GM23338 (cell line): ENCODE data around the gene VPS50. TPM values are rescaled to one million over a fixed set of nuclear protein-coding genes. Genes with fewer than 3 reads are reported as not detected.
A peak's percentile ranks its signal among the peaks of the same experiment; 100 is the strongest.

Experiments
- ATAC-seq: fragments of 200-7000 bp; cut with Tn5 transposase; 3 replicates; pipeline ENCODE4 v1.9.1; 2020
- DNase-seq: peaks from one replicate; pipeline ENCODE4 v3.0.0-alpha.2; 2015; ENCODE audit warnings: low spot score
- H2AFZ ChIP-seq: fragments of 200-600 bp; sonication (generic); 2 replicates; pipeline ENCODE4 v1.8.0; 2016; ENCODE audit warnings: antibody characterized with exemption, mild to moderate bottlenecking, moderate library complexity
- H3F3A ChIP-seq: fragments of 200-600 bp; sonication (generic); replicated peaks from 2 replicates; pipeline ENCODE4 v1.8.0; 2017; ENCODE audit warnings: antibody characterized with exemption, mixed run types, low read depth
- H3K27ac ChIP-seq: fragments of 200-600 bp; sonication (generic); 2 replicates; pipeline ENCODE4 v1.6.1; 2016; ENCODE audit warnings: low read depth
- H3K27me3 ChIP-seq: fragments of 200-600 bp; sonication (generic); 2 replicates; pipeline ENCODE4 v1.8.0; 2016; ENCODE audit warnings: mild to moderate bottlenecking, mixed run types, moderate library complexity; ENCODE audit not compliant: insufficient read depth
- H3K36me3 ChIP-seq: fragments of 200-600 bp; sonication (generic); 2 replicates; pipeline ENCODE4 v1.8.0; 2016; ENCODE audit warnings: mild to moderate bottlenecking; ENCODE audit not compliant: insufficient read depth
- H3K4me1 ChIP-seq: fragments of 200-600 bp; sonication (generic); 2 replicates; pipeline ENCODE4 v1.8.0; 2016; ENCODE audit warnings: mild to moderate bottlenecking, moderate library complexity; ENCODE audit not compliant: insufficient read depth
- H3K4me2 ChIP-seq: fragments of 200-600 bp; sonication (generic); 2 replicates; pipeline ENCODE4 v1.7.1; 2017; ENCODE audit warnings: mixed run types
- H3K4me3 ChIP-seq: fragments of 200-600 bp; sonication (generic); 2 replicates; pipeline ENCODE4 v1.6.1; 2016; ENCODE audit warnings: mixed run types
- H3K79me2 ChIP-seq: fragments of 200-600 bp; sonication (generic); replicated peaks from 2 replicates; pipeline ENCODE4 v1.8.0; 2017; ENCODE audit warnings: mild to moderate bottlenecking; ENCODE audit not compliant: insufficient read depth
- H3K9me2 ChIP-seq: fragments of 200-600 bp; sonication (generic); 2 replicates; pipeline ENCODE4 v1.8.0; 2017; ENCODE audit not compliant: insufficient read depth
- H4K20me1 ChIP-seq: fragments of 200-600 bp; sonication (generic); replicated peaks from 2 replicates; pipeline ENCODE4 v1.8.0; 2017; ENCODE audit warnings: mild to moderate bottlenecking; ENCODE audit not compliant: insufficient read depth
- H3K27ac Mint-ChIP-seq: 2 replicates; pipeline ENCODE4 v1.8.0; 2020; ENCODE audit warnings: inconsistent platforms, mild to moderate bottlenecking, moderate library complexity, mixed read lengths
- H3K27me3 Mint-ChIP-seq: 3 replicates; pipeline ENCODE4 v1.8.0; 2022; ENCODE audit warnings: low read depth, mild to moderate bottlenecking, moderate library complexity, mixed read lengths, inconsistent platforms; ENCODE audit not compliant: insufficient read depth, poor library complexity
- H3K36me3 Mint-ChIP-seq: 3 replicates; pipeline ENCODE4 v1.8.0; 2021; ENCODE audit warnings: low read depth, mild to moderate bottlenecking, inconsistent platforms, moderate library complexity, mixed read lengths
- H3K4me1 Mint-ChIP-seq: 3 replicates; pipeline ENCODE4 v1.8.0; 2020; ENCODE audit warnings: mild to moderate bottlenecking, inconsistent platforms, mixed read lengths
- H3K4me3 Mint-ChIP-seq: 3 replicates; pipeline ENCODE4 v1.8.0; 2021; ENCODE audit warnings: moderate library complexity, mild to moderate bottlenecking, inconsistent platforms, mixed read lengths
- H3K9me3 Mint-ChIP-seq: 3 replicates; pipeline ENCODE4 v1.8.0; 2020; ENCODE audit warnings: moderate library complexity, mild to moderate bottlenecking, inconsistent platforms, mixed read lengths
- CREB1 ChIP-seq: fragments of 250-450 bp; sonication (Bioruptor Pico); IDR thresholded peaks from 2 replicates; pipeline ENCODE4 v1.5.0; 2020; ENCODE audit warnings: low read depth, mild to moderate bottlenecking, moderate library complexity
- EZH2phosphoT487 ChIP-seq: fragments of 200-600 bp; sonication (generic); IDR thresholded peaks from one replicate; pipeline ENCODE4 v1.8.1; 2018; ENCODE audit warnings: antibody characterized with exemption; ENCODE audit not compliant: unreplicated experiment
- POLR2AphosphoS5 ChIP-seq: IDR thresholded peaks from 2 replicates; pipeline ENCODE4 v1.6.1; 2016; ENCODE audit warnings: antibody characterized with exemption, low read depth
- polyA plus RNA-seq: library from polyadenylated mRNA; unstranded; fragments of >200 nt; fragmentation: Nextera tagmentation; extraction: Ambion mirVana; gene quantifications from 2 replicates; pipeline ENCODE4 v1.2.1, GENCODE V29; 2016
- total RNA-seq: library from RNA; depleted of rRNA; stranded (reverse); fragments of >200 nt; shearing (Covaris generic); gene quantifications from 2 replicates; pipeline ENCODE4 v1.2.3, GENCODE V29; 2014
- TF ChIP-seq, protein P1 (sequence below): IDR thresholded peaks from one replicate; pipeline ENCODE4 v1.6.1; 2018; ENCODE audit warnings: antibody characterized with exemption; ENCODE audit not compliant: unreplicated experiment
- TF ChIP-seq, protein P2 (sequence below), 2 experiments: fragments of 200-600 bp in 1 of 2; sonication (generic) in 1 of 2; conservative IDR thresholded peaks; 2 replicates each; pipeline versions ENCODE4 v1.5.1 to v1.6.1; 2016 to 2017; ENCODE audit warnings: antibody characterized with exemption in 2 of 2, low read depth in 2 of 2, mild to moderate bottlenecking in 2 of 2, moderate library complexity in 1 of 2
- TF ChIP-seq, protein P3 (sequence below): fragments of 250-450 bp; sonication (Bioruptor Pico); IDR thresholded peaks from 2 replicates; pipeline ENCODE4 v1.5.0; 2020; ENCODE audit warnings: mild to moderate bottlenecking, moderate library complexity

VPS50 gene
- total and polyA plus RNA-seq, 2 experiments from 2014 or later: 4.3 to 12.3 TPM

DNA sequence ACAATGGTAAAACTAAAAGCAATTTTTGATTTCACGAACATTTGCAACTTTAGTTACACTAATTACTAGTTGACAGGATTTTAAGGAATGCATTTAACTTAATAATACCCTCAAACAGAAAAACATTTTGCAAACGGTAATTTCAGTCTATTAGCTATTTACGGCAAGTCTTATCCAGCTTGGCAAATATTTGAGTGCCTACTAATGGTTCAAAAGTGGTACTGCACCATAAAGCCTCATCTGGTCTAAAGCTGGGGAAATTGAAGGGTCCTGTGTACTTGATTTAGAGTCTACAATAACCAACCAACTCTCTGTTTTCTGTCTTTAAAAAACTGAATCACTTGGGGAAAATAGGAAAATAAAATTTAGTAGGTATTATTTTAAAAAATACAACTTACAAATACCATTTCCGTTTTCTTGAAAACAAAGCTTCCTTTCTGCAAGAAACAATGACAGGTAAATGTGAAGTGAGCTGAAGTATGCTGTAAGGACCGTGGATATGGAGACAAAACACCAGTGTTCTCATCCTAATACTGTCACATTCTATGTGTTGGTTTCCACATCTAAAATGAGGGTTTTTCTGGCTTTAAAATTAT, 142.3 kb downstream of the VPS50 start:
- H3K4me1 Mint-ChIP-seq: peaks cover 5% of the 10 kb centered on the region
- H3K27me3 Mint-ChIP-seq: no peaks in the 10 kb centered on the region
- peak; percentile 84 for ATAC-seq
- Histone ChIP-seq H3K9me2 (no peaks in the 10 kb centered on the region), H3K4me1 (no peaks in the 10 kb centered on the region), H3K79me2 (no peaks in the 10 kb centered on the region), H3K36me3 (no peaks in the 10 kb centered on the region), H3K27ac (no peak overlapping the region), H2AFZ (no peak overlapping the region), H3K4me3 (no peak overlapping the region), H3K4me2 (no peak overlapping the region), H4K20me1 (no peaks in the 10 kb centered on the region), H3F3A (no peaks in the 10 kb centered on the region), H3K27me3 (no peaks in the 10 kb centered on the region)
- H3K9me3 Mint-ChIP-seq: peaks cover 4% of the 10 kb centered on the region; the same call in 1 of the 3 replicates
- H3K36me3 Mint-ChIP-seq: no peaks in the 10 kb centered on the region; the same call in 2 of the 3 replicates
- no peak overlapping the region for H3K27ac Mint-ChIP-seq
- peak; percentile 76 for DNase-seq
- TF ChIP-seq, protein P1, sequence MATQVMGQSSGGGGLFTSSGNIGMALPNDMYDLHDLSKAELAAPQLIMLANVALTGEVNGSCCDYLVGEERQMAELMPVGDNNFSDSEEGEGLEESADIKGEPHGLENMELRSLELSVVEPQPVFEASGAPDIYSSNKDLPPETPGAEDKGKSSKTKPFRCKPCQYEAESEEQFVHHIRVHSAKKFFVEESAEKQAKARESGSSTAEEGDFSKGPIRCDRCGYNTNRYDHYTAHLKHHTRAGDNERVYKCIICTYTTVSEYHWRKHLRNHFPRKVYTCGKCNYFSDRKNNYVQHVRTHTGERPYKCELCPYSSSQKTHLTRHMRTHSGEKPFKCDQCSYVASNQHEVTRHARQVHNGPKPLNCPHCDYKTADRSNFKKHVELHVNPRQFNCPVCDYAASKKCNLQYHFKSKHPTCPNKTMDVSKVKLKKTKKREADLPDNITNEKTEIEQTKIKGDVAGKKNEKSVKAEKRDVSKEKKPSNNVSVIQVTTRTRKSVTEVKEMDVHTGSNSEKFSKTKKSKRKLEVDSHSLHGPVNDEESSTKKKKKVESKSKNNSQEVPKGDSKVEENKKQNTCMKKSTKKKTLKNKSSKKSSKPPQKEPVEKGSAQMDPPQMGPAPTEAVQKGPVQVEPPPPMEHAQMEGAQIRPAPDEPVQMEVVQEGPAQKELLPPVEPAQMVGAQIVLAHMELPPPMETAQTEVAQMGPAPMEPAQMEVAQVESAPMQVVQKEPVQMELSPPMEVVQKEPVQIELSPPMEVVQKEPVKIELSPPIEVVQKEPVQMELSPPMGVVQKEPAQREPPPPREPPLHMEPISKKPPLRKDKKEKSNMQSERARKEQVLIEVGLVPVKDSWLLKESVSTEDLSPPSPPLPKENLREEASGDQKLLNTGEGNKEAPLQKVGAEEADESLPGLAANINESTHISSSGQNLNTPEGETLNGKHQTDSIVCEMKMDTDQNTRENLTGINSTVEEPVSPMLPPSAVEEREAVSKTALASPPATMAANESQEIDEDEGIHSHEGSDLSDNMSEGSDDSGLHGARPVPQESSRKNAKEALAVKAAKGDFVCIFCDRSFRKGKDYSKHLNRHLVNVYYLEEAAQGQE: no peak
- TF ChIP-seq POLR2AphosphoS5: no peak
- TF ChIP-seq, protein P2, sequence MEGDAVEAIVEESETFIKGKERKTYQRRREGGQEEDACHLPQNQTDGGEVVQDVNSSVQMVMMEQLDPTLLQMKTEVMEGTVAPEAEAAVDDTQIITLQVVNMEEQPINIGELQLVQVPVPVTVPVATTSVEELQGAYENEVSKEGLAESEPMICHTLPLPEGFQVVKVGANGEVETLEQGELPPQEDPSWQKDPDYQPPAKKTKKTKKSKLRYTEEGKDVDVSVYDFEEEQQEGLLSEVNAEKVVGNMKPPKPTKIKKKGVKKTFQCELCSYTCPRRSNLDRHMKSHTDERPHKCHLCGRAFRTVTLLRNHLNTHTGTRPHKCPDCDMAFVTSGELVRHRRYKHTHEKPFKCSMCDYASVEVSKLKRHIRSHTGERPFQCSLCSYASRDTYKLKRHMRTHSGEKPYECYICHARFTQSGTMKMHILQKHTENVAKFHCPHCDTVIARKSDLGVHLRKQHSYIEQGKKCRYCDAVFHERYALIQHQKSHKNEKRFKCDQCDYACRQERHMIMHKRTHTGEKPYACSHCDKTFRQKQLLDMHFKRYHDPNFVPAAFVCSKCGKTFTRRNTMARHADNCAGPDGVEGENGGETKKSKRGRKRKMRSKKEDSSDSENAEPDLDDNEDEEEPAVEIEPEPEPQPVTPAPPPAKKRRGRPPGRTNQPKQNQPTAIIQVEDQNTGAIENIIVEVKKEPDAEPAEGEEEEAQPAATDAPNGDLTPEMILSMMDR (conservative IDR thresholded peaks at IDR 0.05; ENCODE audit: low read depth in 2 of 2): peak; percentile 69 to 88
- no peak for TF ChIP-seq EZH2phosphoT487
- TF ChIP-seq CREB1 (CRISPR knock-in tag): no peak
- TF ChIP-seq, protein P3, sequence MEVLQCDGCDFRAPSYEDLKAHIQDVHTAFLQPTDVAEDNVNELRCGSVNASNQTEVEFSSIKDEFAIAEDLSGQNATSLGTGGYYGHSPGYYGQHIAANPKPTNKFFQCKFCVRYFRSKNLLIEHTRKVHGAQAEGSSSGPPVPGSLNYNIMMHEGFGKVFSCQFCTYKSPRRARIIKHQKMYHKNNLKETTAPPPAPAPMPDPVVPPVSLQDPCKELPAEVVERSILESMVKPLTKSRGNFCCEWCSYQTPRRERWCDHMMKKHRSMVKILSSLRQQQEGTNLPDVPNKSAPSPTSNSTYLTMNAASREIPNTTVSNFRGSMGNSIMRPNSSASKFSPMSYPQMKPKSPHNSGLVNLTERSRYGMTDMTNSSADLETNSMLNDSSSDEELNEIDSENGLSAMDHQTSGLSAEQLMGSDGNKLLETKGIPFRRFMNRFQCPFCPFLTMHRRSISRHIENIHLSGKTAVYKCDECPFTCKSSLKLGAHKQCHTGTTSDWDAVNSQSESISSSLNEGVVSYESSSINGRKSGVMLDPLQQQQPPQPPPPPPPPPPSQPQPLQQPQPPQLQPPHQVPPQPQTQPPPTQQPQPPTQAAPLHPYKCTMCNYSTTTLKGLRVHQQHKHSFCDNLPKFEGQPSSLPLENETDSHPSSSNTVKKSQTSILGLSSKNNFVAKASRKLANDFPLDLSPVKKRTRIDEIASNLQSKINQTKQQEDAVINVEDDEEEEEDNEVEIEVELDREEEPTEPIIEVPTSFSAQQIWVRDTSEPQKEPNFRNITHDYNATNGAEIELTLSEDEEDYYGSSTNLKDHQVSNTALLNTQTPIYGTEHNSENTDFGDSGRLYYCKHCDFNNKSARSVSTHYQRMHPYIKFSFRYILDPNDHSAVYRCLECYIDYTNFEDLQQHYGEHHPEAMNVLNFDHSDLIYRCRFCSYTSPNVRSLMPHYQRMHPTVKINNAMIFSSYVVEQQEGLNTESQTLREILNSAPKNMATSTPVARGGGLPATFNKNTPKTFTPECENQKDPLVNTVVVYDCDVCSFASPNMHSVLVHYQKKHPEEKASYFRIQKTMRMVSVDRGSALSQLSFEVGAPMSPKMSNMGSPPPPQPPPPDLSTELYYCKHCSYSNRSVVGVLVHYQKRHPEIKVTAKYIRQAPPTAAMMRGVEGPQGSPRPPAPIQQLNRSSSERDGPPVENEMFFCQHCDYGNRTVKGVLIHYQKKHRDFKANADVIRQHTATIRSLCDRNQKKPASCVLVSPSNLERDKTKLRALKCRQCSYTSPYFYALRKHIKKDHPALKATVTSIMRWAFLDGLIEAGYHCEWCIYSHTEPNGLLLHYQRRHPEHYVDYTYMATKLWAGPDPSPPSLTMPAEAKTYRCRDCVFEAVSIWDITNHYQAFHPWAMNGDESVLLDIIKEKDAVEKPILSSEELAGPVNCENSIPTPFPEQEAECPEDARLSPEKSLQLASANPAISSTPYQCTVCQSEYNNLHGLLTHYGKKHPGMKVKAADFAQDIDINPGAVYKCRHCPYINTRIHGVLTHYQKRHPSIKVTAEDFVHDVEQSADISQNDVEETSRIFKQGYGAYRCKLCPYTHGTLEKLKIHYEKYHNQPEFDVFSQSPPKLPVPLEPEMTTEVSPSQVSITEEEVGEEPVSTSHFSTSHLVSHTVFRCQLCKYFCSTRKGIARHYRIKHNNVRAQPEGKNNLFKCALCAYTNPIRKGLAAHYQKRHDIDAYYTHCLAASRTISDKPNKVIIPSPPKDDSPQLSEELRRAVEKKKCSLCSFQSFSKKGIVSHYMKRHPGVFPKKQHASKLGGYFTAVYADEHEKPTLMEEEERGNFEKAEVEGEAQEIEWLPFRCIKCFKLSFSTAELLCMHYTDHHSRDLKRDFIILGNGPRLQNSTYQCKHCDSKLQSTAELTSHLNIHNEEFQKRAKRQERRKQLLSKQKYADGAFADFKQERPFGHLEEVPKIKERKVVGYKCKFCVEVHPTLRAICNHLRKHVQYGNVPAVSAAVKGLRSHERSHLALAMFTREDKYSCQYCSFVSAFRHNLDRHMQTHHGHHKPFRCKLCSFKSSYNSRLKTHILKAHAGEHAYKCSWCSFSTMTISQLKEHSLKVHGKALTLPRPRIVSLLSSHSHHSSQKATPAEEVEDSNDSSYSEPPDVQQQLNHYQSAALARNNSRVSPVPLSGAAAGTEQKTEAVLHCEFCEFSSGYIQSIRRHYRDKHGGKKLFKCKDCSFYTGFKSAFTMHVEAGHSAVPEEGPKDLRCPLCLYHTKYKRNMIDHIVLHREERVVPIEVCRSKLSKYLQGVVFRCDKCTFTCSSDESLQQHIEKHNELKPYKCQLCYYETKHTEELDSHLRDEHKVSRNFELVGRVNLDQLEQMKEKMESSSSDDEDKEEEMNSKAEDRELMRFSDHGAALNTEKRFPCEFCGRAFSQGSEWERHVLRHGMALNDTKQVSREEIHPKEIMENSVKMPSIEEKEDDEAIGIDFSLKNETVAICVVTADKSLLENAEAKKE: no peak
- H3K4me3 Mint-ChIP-seq: no peak overlapping the region
